Inflammatory macrophage (primary cell): ENCODE data around the gene CBR1.
"Not testable (repeated sequence)": the region's sequence is repeated elsewhere in the genome, so short reads cannot be mapped to it uniquely, and the experiment has no call there.

ENCODE experiments used
- DNase-seq, 2 donors: peaks; one replicate each; pipeline ENCODE4 v3.0.0-alpha.2; 2020 to 2022

The CBR1 gene

GRCh38 chr21:36080386-36080785 lies 10.6 kb downstream of the CBR1 start:
- DNase-seq = no peak

- DNase-seq = no peak
Observed at GRCh38 chr21:36082237-36082664, 12.4 kb downstream of the CBR1 start.

GRCh38 chr21:36087362-36088138 lies 17.7 kb downstream of the CBR1 start:
- no peak for DNase-seq

- DNase-seq = no peak
Observed at GRCh38 chr21:36089946-36090345, 20.1 kb downstream of the CBR1 start.

- no peak for DNase-seq
Observed at GRCh38 chr21:36092681-36093080, 22.9 kb downstream of the CBR1 start.

GRCh38 chr21:36093512-36093911 lies 23.7 kb downstream of the CBR1 start:
- no peak for DNase-seq

- no peak for DNase-seq
Observed at GRCh38 chr21:36096398-36097290, 26.8 kb downstream of the CBR1 start.

- no peak for DNase-seq
Observed at GRCh38 chr21:36097427-36098181, 27.8 kb downstream of the CBR1 start.

- no peak for DNase-seq
Observed at GRCh38 chr21:36098182-36098532, 28.3 kb downstream of the CBR1 start.

GRCh38 chr21:36099000-36099399 lies 29.2 kb downstream of the CBR1 start:
- DNase-seq = no peak

GRCh38 chr21:36099695-36100211 lies 29.9 kb downstream of the CBR1 start:
- not testable (repeated sequence) for DNase-seq

GRCh38 chr21:36100971-36101641 lies 31.3 kb downstream of the CBR1 start:
- DNase-seq = no peak

GRCh38 chr21:36103434-36103833 lies 33.6 kb downstream of the CBR1 start:
- DNase-seq = no peak

GRCh38 chr21:36104317-36105300 lies 34.8 kb downstream of the CBR1 start:
- DNase-seq = peak; percentile 9 to 34

GRCh38 chr21:36105327-36105842 lies 35.6 kb downstream of the CBR1 start:
- no peak for DNase-seq

- no peak for DNase-seq
Observed at GRCh38 chr21:36109868-36110267, 40.0 kb downstream of the CBR1 start.

- no peak for DNase-seq
Observed at GRCh38 chr21:36111238-36111637, 41.4 kb downstream of the CBR1 start.

- no peak for DNase-seq
Observed at GRCh38 chr21:36113647-36114428, 44.0 kb downstream of the CBR1 start.

GRCh38 chr21:36115138-36115730 lies 45.4 kb downstream of the CBR1 start:
- DNase-seq = peak; percentile 46 to 70
